Measurements from ENCODE around the gene PRICKLE2. TPM values are rescaled to one million over a fixed set of nuclear protein-coding genes. Genes with fewer than 3 reads are reported as not detected.

PRICKLE2 gene
- total RNA-seq, 1 experiment from 2014 or later, result 0.26 TPM

- ChIA-PET CTCF (no interaction called here), POLR2A (no interaction called here)
- Histone ChIP-seq H3K9me3 (ENCODE audit: control insufficient read depth, insufficient read depth, low read depth, low read length) (no peaks in the 10 kb centered on the region), H3K27me3 (ENCODE audit: control insufficient read depth, insufficient read depth, low read length) (no peaks in the 10 kb centered on the region), H3K36me3 (ENCODE audit: control insufficient read depth, insufficient read depth, low read length) (no peaks in the 10 kb centered on the region), H3K27ac (ENCODE audit: low read length) (no peak overlapping the region), H3K4me1 (ENCODE audit: control insufficient read depth, insufficient read depth, low read length) (no peaks in the 10 kb centered on the region), H3K4me3 (ENCODE audit: low read depth in 2 of 2, low read length in 2 of 2) (no peak overlapping the region)
- DNase-seq (ENCODE audit: low read depth, low spot score), result no peak
- TF ChIP-seq REST (IDR thresholded peaks at IDR 0.05; ENCODE audit: insufficient read depth in 1 of 2, low read depth in 2 of 2, low read length in 1 of 2) (no peak), CTCF (IDR thresholded peaks at IDR 0.05) (no peak), TCF7L2 (IDR thresholded peaks at IDR 0.05; ENCODE audit: low read depth, low read length) (no peak), POLR2AphosphoS5 (IDR thresholded peaks at IDR 0.05; ENCODE audit: low read depth, low read length) (no peak), SIN3A (IDR thresholded peaks at IDR 0.05; ENCODE audit: borderline replicate concordance, insufficient read depth, low read depth, low read length) (no peak)
- in situ Hi-C loops (cut with HindIII; ENCODE audit: low pct_unique_long_range_greater_than_20kb, low sequenced_read_pairs) (no loop called here), intact Hi-C loops (cut with micrococcal nuclease; ENCODE audit: unreplicated experiment) (no loop called here)
- BruUV-seq (replicated peaks), result no TSS peak
- no peak for ATAC-seq
Measured at GRCh38 chr3:64046592-64046991, 178.7 kb downstream of the PRICKLE2 start.

GRCh38 chr3:64042952-64043351 lies 182.3 kb downstream of the PRICKLE2 start:
- no peak for DNase-seq (ENCODE audit: low read depth, low spot score)
- TF ChIP-seq CTCF (IDR thresholded peaks at IDR 0.05) (no peak), REST (IDR thresholded peaks at IDR 0.05; ENCODE audit: insufficient read depth in 1 of 2, low read depth in 2 of 2, low read length in 1 of 2) (no peak), SIN3A (IDR thresholded peaks at IDR 0.05; ENCODE audit: borderline replicate concordance, insufficient read depth, low read depth, low read length) (no peak), TCF7L2 (IDR thresholded peaks at IDR 0.05; ENCODE audit: low read depth, low read length) (no peak), POLR2AphosphoS5 (IDR thresholded peaks at IDR 0.05; ENCODE audit: low read depth, low read length) (no peak)
- CTCF ChIA-PET, result no interaction called here
- H3K27ac ChIP-seq (ENCODE audit: low read length), result no peak overlapping the region
- H3K4me1 ChIP-seq (ENCODE audit: control insufficient read depth, insufficient read depth, low read length), result no peaks in the 10 kb centered on the region
- no TSS peak for BruUV-seq (replicated peaks)
- H3K27me3 ChIP-seq (ENCODE audit: control insufficient read depth, insufficient read depth, low read length), result no peaks in the 10 kb centered on the region
- no peak for ATAC-seq
- no peaks in the 10 kb centered on the region for H3K36me3 ChIP-seq (ENCODE audit: control insufficient read depth, insufficient read depth, low read length)
- POLR2A ChIA-PET, result interaction anchor here (0.6 kb wide), 1 partner anchor 104 kb away, joined by 3 read pairs; no protein-coding TSS in a partner anchor
- in situ Hi-C loops (cut with HindIII; ENCODE audit: low pct_unique_long_range_greater_than_20kb, low sequenced_read_pairs) (no loop called here), intact Hi-C loops (cut with micrococcal nuclease; ENCODE audit: unreplicated experiment) (no loop called here)
- H3K4me3 ChIP-seq (ENCODE audit: low read depth in 2 of 2, low read length in 2 of 2), result no peak overlapping the region
- no peaks in the 10 kb centered on the region for H3K9me3 ChIP-seq (ENCODE audit: control insufficient read depth, insufficient read depth, low read depth, low read length)

Other genes with a start within 250 kb of the PRICKLE2 start
- gene PSMD6, start 202.0 kb downstream of the PRICKLE2 start, total RNA-seq (2021; ENCODE audit: unreplicated experiment), result 55.6 TPM